DOHH2 (cell line): ENCODE results near the gene CCDC28A.

Source experiments
- H3F3A ChIP-seq: fragments of 200-600 bp; sonication (generic), shearing (Covaris generic); 2 replicates; pipeline ENCODE4 v1.6.0; 2016; ENCODE audit warnings: antibody characterized with exemption, mild to moderate bottlenecking; ENCODE audit not compliant: control insufficient read depth, insufficient read depth
- H3K27ac ChIP-seq: fragments of 200-600 bp; sonication (generic); 2 replicates; pipeline ENCODE4 v1.5.1; 2014; ENCODE audit warnings: low read depth, mild to moderate bottlenecking, low read length, moderate library complexity
- H3K27me3 ChIP-seq: fragments of 200-600 bp; sonication (generic); 2 replicates; pipeline ENCODE4 v1.6.1; 2014; ENCODE audit warnings: mild to moderate bottlenecking, low read length, mixed read lengths; ENCODE audit not compliant: control insufficient read depth
- H3K36me3 ChIP-seq: fragments of 200-600 bp; sonication (generic); 2 replicates; pipeline ENCODE4 v1.6.1; 2014; ENCODE audit warnings: mild to moderate bottlenecking, low read length, moderate library complexity, mixed read lengths; ENCODE audit not compliant: control insufficient read depth
- H3K4me1 ChIP-seq: fragments of 200-600 bp; sonication (generic); 2 replicates; pipeline ENCODE4 v1.6.1; 2014; ENCODE audit warnings: mild to moderate bottlenecking, low read length, mixed read lengths; ENCODE audit not compliant: control insufficient read depth
- H3K4me2 ChIP-seq: fragments of 200-600 bp; sonication (generic); 2 replicates; pipeline ENCODE4 v1.6.0; 2014; ENCODE audit warnings: mild to moderate bottlenecking, low read length, moderate library complexity
- H3K4me3 ChIP-seq: fragments of 200-600 bp; sonication (generic); 2 replicates; pipeline ENCODE4 v1.5.1; 2014; ENCODE audit warnings: mild to moderate bottlenecking, low read length, mixed read lengths
- H3K79me2 ChIP-seq: fragments of 200-600 bp; sonication (generic); 2 replicates; pipeline ENCODE4 v1.6.1; 2014; ENCODE audit warnings: mild to moderate bottlenecking, low read length, mixed read lengths; ENCODE audit not compliant: control insufficient read depth
- H3K9me2 ChIP-seq: fragments of 200-600 bp; sonication (generic); replicated peaks from 2 replicates; pipeline ENCODE4 v1.6.1; 2014; ENCODE audit warnings: mild to moderate bottlenecking, low read length, mixed read lengths; ENCODE audit not compliant: control insufficient read depth
- H3K9me3 ChIP-seq: fragments of 200-600 bp; sonication (generic); 2 replicates; pipeline ENCODE4 v1.6.1; 2014; ENCODE audit warnings: antibody characterized with exemption, low read length, mixed read lengths; ENCODE audit not compliant: control insufficient read depth, insufficient read depth
- H4K20me1 ChIP-seq: fragments of 200-600 bp; sonication (generic); 2 replicates; pipeline ENCODE4 v1.6.0; 2014; ENCODE audit warnings: low read depth, mild to moderate bottlenecking, antibody characterized with exemption, low read length, moderate library complexity; ENCODE audit not compliant: control insufficient read depth, insufficient read depth
- CTCF ChIP-seq: fragments of 200-600 bp; sonication (generic); IDR thresholded peaks from one replicate; pipeline ENCODE4 v1.5.1; 2014; ENCODE audit warnings: antibody characterized with exemption, mild to moderate bottlenecking, low read depth, low read length; ENCODE audit not compliant: poor library complexity, severe bottlenecking
- EZH2phosphoT487 ChIP-seq: fragments of 200-600 bp; sonication (generic); IDR thresholded peaks from 2 replicates; pipeline ENCODE4 v1.6.1; 2017; ENCODE audit warnings: borderline replicate concordance, mild to moderate bottlenecking, antibody characterized with exemption, low read length, moderate library complexity, mixed read lengths

Gene CCDC28A

DNA sequence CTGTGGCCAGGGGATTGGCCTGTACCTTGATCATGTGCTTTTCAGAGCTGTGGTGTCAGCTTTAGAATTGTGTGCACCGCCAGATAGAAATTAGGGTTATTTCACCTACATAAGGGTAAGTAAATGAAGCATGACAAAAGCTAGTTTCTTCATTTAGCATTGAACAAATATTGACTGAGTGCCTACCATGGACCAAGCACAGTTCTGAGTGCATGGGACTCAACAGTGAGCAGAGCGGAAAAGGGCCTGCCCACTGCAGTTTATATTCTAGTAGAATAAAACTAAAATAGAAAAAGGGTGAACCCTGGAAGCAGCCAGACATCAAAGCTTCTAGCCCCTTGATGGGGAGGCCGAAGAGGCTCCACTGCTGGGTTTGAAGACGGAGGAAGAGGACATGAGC, 48.0 kb downstream of the CCDC28A start:
- Histone ChIP-seq H3K4me1 (peaks cover 40% of the 10 kb centered on the region), H3K4me3 (0 out of 2 replicates have a peak overlapping the region, but pooled peaks have one; percentile 6), H4K20me1 (no peaks in the 10 kb centered on the region), H3K36me3 (no peaks in the 10 kb centered on the region), H3K27ac (0 out of 2 replicates have a peak overlapping the region, but pooled peaks have one; percentile 5), H3K79me2 (no peaks in the 10 kb centered on the region), H3K4me2 (peak overlapping the region; percentile 35), H3K27me3 (no peaks in the 10 kb centered on the region), H3K9me2 (no peaks in the 10 kb centered on the region), H3F3A (no peaks in the 10 kb centered on the region), H3K9me3 (no peaks in the 10 kb centered on the region)
- no peak for TF ChIP-seq CTCF
- no peak for TF ChIP-seq EZH2phosphoT487

- no peak overlapping the region for H3K27ac ChIP-seq
- no peaks in the 10 kb centered on the region for H3F3A ChIP-seq
- H3K9me3 ChIP-seq: no peaks in the 10 kb centered on the region
- no peaks in the 10 kb centered on the region for H3K9me2 ChIP-seq
- H3K4me2 ChIP-seq: no peak overlapping the region
- TF ChIP-seq EZH2phosphoT487 (no peak), CTCF (no peak)
- H3K27me3 ChIP-seq: no peaks in the 10 kb centered on the region
- peaks cover 22% of the 10 kb centered on the region for H3K4me1 ChIP-seq
- no peaks in the 10 kb centered on the region for H4K20me1 ChIP-seq
- no peak overlapping the region for H3K4me3 ChIP-seq
- H3K36me3 ChIP-seq: no peaks in the 10 kb centered on the region
- H3K79me2 ChIP-seq: no peaks in the 10 kb centered on the region
These were observed 51.0 kb downstream of the CCDC28A start for GRCh38 chr6:138824482-138825144.

GRCh38 chr6:138830248-138830647, 56.7 kb downstream of the CCDC28A start:
- TF ChIP-seq EZH2phosphoT487 (no peak), CTCF (no peak)
- H3K27me3 ChIP-seq: no peaks in the 10 kb centered on the region
- no peaks in the 10 kb centered on the region for H3K9me3 ChIP-seq
- H3K27ac ChIP-seq: no peak overlapping the region
- no peaks in the 10 kb centered on the region for H3K36me3 ChIP-seq
- H3K4me1 ChIP-seq: no peaks in the 10 kb centered on the region
- no peaks in the 10 kb centered on the region for H3K79me2 ChIP-seq
- H3F3A ChIP-seq: no peaks in the 10 kb centered on the region
- no peaks in the 10 kb centered on the region for H4K20me1 ChIP-seq
- no peak overlapping the region for H3K4me3 ChIP-seq
- H3K4me2 ChIP-seq: no peak overlapping the region
- no peaks in the 10 kb centered on the region for H3K9me2 ChIP-seq
